CD4-positive, alpha-beta T cell treated with Interleukin-2 at 100 ng/mL for 4 hours (primary cell): ENCODE results near the gene NLRC3.
A peak's percentile ranks its signal among the peaks of the same experiment; 100 is the strongest.

Experiments used
- DNase-seq: peaks from one replicate; pipeline ENCODE4 v3.0.0-alpha.2; 2020; ENCODE audit warnings: low spot score

The NLRC3 gene

DNA sequence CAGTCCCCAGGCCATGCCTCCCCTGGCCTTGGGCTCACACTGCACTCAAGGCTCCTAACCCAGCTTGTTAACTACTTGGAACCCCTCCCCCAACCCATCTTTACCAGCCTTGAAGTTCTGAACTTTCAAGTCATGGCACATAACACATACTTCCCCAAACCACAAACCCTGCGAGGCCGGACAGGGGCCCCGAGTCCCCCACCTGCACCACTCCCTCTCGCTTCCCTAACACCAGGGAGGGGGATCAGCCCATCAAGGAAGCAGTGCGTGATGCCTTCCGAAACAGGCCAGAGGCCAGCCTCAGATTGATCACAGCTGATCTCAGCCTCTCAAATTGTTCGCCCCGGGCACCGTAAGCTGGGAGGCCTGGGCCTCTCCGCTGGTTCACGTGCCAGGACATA, 3.0 kb upstream of the NLRC3 start:
- no peak for DNase-seq

DNA sequence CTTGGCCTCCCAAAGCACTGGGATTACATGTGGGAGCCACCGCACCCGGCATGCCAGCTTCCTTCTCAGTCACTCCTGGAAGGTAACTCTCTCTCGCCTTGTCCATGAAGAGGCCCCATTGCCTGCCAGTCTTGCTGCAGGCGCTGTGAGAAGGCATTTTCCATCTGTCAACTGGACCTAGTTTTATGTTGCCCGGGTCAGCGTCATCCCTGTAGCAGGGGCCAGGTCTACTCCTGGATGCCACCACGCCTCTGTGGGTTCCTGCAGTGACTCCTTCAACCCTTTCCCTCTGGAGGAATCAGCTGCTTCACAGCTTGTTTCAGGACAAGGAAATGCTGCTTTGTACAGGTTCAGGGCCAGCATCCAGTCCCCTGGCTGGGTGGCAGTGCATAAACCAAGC, 2.6 kb upstream of the NLRC3 start:
- DNase-seq: no peak

DNA sequence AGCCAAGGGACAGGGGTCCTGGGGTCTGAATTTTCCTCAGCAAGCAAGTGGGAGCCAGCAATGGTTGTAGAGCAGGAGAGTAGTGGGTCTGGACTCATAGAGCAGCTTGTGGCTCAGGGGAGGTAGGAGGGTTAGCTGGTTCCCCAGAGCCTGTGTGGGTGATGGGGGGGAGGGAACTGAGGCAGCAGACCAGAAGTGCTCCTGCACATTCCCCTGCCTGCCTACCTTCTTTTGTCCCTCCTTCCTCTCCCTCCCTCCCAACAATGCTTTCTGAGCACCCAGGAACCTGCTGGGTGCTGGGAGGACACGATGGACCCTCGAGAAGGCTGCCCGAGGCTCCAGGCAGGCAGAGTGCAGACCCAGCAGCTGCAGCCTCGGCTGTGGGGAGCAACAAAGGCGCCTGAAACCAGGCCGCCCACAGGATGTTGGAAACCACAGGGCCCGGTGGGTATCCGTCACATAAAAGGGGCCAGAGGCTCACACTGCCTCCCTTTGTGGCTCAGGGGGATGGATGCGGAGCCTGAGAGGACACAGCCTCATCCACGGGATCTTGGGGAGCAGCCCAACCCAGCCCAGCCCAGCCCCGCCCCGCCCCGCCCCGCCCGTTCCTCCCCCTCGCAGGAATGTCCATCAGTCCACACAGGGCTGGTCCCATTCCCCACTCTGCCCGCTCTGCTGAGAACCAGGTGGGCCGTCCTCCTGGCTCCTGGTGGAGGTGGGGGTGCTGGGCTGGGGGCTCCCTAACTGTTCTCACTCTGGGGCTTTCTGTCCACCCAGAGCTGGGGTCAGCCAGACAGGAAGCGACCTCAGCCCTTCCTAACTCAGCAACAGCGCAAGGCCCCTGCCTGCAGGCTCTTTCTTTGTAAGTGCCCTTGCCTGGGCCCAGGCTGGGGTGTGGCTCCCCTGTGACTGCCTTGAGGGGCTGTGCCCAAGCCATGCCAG, 1.7 kb upstream of the NLRC3 start:
- DNase-seq: peak; percentile 51

DNA sequence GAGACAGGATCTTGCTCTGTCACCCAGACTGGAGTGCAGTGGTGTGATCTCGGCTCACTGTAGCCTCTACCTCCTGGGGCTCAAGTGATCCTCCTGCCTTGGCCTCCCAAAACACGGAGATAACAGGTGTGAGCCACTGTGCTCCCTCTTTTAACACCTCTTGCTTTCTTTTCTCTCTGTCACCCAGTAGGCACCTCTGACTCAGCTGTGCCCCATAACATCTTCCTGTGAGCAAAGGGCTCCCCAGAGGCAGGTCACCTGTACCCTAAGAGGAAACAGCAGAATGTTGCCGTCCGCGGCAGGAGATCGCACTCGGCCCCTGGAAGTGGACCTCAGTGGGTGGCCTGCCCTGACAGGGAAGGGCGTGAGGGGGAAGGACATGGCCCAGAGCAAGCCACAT, 918 bp upstream of the NLRC3 start:
- peak; percentile 72 for DNase-seq

DNA sequence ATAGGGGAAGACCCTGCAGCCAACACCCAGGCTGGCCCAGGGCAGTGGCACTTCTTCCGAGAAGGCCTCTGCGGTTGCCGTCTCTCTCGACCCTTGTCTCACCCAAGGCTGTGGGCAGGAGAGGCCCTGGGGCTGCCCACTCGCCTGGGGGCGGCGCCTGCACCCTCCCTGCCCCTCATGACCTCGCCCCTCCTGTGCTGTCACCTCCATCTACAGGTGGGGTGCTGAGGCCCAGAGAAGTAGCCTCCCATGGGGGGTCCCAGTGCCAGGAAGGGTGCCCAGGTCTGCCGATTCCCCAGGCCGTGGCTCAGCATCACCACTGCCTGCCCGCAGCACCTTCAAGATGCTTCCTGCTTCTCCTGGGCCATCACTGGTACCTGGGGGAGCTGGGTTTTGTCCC, 992 bp downstream of the NLRC3 start:
- peak; percentile 13 for DNase-seq

DNA sequence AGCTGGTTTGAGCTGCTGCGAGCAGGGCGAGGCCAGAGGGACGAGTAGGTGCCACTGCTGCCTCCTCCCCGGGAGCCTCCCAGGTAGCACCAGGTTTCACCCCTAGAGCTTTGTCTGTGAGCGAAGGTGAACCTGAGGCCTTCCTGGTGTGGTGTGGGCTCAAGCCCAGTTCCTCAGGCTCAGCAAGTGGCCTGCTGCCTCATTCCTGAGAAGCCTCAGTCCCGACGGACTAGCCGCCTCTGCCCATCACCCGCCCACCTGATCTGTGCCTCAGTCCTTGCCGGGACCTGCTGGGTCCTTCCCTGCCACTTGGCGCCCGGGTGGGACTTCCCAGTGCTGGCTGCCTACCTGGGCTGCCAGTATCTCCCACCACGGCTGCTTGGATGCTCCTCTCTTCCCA, 1.7 kb downstream of the NLRC3 start:
- DNase-seq: no peak

DNA sequence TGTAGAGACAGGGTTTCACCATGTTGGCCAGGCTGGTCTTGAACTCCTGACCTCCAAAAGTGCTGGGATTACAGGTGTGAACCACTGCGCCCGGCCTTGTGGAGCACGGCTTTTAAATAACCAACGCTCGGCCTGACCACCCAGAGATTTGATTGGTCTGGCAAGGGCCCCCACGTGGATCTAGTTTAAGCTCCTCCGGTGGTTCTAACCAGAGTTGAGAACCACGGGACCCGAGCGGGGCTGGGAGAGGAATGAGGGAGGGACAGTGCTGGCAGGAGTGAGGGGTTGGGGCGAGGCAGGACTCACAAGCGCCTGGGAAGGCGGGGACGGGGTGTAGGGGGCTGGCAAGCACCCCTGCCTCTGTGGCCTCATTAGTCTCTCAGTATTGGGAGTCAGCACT, 3.0 kb downstream of the NLRC3 start:
- DNase-seq: no peak

DNA sequence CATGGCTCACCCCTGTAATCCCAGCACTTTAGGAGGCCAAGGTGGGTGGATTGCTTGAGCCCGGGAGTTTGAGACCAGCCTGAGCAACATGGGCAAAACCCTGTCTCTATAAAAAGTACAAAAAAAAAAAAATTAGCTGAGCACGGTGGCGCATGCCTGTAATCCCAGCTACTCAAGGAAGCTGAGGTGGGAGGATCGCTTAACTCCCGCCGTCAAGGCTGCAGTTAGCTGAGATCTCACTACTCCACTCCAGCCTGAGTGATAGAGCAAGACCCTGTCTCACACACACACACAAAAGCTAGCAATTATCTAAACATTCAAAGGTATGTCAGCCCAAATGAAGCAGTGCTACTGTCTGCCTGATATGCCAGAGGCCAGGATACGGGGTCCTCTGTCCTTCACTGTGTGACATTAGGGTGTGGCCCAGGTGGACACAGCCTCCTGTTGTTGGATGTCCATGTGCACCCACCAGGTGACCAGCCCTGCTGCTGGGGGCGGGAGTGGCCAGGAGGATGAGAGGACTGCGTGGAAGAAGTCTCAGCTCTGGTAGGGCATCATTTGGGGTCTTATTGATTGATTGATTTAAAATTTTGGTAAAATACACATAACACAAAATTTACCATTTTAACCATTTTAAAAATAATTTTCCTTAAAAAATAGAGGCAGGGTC, 3.9 kb downstream of the NLRC3 start:
- no peak for DNase-seq

DNA sequence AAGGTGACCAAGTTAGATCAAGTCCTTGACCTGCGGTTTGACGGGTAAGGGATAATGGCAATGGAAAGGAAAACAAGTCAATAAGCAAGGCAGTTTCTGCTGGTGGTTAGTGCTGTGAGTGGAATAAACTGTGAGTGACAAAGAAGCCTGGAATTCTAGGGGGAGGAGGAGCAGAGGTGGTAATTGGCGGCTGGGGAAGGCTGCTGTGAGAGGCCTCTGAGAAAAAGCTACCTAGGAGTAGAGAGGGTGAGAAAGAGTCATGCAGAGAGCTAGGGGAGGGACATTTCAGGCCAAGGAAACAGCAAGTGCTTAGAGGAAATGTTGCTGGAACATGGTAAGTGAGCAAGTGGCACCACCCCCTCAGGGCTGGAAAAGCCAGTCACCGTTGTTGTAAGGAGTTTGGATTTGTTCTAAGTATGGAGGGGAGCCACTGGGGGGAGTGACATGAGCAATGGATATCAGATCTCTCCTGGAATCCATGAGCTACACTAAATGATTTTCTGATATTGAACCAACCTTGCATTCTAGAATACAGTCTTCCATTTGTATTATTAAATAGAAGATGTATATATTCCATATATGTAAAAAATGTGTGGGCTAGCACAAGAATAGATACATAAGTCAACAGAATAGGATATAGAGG, 6.7 kb downstream of the NLRC3 start:
- no peak for DNase-seq

DNA sequence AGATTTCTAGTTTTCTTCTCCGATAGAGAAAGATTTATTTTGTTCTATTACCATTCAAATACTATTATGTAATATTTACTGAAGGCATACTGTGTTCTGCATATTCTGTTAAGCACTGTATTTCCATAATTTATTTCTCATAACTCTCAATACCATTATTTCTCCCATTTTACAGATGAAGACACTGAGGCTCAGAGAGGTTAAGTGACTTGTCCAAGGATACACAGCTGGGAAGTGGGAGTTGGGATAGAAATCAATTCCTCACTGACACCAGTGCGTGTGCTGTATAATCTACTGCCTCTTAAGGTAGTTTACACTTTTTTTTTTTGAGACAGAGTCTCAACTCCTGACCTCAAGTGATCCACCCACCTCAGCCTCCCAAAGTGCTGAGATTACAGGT, 7.4 kb downstream of the NLRC3 start:
- no peak for DNase-seq

DNA sequence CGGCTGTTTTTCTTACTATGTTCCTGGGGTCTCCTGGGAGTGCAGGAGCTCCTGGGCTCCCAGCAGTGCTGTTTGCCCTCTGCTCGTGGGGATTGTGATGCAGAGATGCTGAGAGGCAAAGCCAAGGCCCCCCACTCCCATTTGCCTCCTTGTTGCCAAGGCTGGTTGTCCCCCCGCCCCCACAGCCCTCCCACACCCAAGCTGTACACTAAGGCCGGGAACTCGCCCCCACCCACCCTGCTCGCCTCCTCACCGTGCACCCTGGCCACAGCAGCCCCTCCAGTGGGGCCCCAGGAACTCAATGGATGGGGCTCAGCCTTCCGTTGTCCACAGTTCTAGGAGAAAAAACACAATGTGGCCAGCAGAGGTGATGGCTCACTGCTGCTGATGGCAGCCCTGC, 10.2 kb downstream of the NLRC3 start:
- no peak for DNase-seq

DNA sequence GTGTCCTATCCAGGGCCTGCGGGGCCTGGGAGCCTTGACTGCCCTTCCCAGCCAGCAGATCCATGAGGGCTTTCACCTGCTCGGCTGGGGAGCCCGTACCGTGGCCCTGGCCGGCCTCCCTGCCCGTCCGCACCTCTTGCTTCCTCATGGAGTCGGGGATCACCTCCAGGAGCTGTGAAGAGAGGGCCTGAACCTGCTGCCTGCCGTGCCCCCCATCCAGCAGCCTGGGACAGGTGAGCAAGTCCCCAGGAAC, 12.4 kb downstream of the NLRC3 start:
- no peak for DNase-seq

DNA sequence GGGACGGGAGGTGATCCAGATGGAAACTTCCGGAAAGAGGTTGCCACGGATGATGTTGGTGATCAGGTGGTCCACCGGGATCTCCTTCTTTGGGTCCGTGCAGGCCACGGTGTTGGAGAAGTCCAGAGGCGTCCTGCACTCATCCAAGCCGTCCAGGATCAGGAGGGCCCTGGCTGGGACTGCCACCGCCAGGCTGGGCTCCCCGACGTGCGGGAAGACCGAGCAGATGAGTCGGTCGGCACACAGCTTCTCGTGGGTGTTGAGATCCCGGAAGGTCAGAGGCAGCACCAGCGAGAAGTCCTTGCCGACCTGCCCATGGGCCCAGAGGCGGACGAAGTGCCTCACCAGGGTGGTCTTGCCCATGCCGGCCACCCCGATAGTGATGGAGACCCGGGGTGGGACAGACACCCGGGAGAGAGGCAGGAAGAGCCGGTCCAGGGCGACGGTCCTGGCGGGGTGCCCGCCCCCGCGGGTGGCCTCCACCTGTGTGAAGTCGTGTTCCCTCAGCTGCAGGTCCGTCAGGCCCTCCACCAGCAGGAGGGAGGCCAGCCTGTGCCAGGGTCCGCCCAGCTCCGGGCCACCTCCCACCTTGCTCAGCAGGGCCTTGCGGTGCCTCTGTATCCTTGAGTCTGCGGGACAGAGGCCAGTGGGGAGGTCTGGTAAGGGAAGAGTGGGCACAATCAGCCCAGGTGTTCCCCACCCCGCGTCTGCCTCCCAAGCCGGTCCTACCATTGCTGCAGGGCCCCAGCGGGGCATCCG, 12.9 kb downstream of the NLRC3 start:
- DNase-seq: no peak

DNA sequence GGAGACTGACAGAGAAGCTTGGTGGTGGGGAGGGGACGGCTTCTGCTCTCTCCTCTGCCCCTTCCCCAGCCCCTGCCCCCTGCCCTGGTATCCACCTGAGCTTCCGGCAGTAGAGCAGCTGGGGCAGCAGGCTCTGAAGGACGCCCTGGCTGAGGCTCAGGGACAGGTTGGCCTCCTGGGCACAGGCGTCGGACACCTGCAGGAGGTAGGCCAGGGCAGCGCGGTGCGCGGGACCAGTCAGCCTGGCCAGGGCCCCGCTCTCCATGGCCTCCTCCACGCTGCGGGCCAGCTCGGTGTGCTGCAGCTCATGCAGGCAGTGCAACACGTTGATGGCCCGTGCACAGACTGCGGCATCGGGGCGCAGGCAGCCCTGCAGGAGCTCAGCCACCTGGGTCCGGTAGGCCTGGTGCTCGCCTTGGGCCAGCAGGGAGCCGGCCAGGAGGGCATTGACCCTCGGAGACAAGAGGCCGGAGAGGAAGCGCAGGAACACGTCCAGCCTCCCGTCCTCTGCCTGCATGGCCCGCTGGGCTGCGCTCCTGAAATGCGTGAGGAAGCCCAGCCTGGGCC, 14.2 kb downstream of the NLRC3 start:
- DNase-seq: no peak

DNA sequence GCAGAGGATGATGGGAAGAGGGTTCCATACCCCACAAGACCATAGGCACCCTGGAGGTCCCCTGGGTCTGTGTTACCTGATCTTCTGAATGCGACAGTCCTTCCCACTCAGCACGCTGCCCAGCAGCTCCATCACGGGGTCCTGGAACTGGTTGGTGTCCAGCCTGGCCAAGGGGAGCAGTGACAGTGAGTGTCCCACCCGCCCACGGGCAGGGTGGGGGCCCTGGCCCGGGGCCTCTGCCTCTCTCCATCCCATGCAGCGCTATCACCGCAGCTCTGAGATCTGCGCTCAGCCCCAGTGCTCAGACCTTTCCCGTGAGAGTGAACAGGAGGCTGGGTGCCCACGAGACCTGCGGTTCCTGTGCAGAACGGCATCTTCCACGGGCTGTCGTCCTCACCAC, 15.6 kb downstream of the NLRC3 start:
- no peak for DNase-seq

DNA sequence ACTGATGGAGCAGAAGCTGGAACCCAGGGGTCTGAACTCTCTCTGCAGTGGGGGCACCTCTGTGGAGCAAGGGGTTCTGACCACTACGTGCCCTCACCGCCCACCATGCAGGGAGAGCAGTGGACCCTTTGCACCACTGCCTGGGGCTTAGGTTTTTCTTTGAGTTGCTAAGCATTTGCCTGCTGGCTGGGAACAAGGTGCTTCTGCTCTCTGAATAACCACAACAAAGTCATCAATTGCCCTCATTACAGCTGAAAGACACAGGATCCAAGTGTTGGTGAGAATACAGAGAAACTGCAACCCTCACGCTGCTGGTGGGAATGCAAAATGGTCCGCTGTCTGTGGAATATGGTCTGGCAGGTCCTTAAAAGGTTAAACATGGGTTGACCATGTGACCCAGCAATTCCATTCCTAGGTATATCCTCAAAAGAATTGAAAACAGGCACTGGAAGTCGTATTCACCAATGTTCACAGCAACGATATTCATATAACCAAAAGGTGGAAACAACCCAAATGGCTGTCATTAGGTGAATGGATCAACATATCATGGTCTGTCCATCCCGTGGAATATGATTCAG, 22.8 kb downstream of the NLRC3 start:
- no peak for DNase-seq

DNA sequence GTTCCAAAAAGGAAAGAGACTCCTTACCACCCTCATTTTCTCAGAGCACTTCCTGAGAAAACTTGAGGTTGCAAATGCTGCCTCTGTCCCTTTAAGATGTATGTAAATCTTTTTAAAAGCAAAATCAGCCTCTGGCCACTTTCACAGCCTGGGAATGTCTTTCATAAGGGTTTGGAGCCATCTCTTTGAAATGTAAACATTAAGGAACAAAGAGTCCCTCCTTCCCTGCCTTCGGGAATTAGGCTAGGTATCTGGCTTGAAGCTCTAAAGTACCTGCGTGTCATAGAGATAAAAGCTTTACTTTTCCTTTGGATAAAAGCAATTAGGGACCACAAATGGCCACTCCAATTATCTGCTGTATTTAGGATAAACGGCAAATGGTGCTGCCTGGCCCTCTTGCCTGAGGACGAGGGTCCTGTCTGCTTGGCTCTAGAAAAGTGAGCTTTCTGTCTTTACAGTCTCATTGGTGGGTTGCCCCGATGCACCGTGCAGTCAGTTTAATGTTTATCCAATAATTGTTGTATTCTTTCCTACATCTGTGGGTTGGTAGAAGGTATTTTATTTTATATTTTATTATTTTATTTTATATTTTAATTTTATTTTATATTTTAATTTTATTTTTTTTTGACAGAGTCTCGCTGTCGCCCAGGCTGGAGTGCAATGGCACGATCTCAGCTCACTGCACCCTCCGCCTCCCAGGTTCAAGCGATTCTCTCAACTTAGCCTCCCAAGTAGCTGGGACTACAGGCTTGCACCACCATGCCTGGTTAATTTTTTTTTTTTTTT, 23.9 kb downstream of the NLRC3 start:
- no peak for DNase-seq

DNA sequence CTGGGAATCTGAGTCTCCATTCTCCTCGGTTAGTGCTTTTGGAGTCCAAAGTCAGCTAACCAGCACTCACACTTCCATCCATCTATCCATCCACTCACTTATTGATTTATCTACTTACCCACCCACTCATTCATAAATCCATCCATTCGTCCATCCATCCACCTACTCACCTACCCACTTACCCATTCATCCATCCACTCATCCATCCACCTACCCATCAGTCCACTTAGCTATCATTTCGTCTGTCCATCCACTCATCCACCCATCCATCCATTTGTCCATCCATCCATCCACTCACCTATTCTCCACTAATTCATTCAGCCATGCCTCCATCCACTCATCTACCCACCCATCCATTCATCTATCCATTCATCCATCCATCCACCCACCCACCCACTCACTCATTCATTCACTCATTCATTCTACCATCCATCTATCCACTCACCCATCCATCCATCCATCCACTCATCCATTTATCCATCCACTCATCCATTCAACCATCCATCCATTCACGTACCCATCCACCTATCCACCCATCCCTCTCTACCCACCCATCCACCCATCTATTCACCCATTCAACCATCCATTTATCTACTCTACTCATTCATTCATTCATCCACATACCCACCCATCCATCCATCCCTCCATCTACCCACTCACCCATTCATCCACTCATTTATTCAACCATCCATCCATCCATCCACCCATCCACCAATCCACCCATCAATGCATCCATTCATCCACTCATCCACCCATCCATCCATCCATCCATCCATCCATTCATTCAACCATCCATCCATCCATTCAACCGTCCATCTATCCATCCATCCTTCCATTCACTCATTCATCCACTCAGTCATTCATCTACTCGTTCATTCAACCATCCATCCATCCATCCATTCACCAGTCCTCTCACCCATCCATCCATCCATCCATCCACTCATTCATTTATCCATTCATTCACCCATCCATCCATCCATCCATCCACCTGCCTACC, 26.1 kb downstream of the NLRC3 start:
- DNase-seq: no peak

DNA sequence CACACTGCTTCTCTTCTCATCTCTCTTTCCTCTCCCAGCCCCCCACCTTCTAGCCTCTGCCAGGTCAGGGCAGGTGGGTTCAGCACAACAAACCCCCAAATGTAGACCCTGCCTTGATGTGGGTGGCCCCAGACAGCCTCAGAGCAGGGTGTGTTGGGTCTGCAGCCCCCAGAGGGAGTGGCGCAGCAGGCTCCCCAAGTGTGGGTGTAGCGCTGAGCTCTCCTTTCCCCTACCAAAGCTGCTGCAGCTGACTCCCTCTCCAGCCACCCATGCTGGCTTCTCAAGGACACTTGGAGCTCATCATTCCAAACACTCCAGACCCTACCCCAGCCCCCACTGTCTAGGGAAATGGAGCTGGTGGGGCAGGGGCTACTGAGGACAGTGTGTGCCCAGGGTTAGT, 27.3 kb downstream of the NLRC3 start:
- no peak for DNase-seq

DNA sequence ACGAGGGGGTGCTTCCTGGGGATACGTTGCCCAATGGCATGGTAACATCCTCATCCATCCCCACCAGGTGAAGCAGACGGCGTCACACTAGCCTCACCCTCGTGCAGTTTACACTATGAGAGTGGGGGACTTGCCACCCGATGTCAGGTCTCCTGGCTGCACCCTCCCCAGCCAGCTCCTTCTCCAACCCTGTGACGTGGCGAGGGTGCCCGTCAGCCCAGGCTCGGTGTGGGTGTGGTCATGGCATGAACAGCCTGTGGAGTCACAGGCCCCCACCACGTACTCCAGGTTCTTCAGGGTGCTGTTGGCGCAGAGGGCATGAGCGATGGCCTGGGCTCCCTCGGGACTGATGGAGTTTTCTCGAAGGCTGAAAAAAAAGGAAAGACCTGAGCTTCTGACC, 28.3 kb downstream of the NLRC3 start:
- no peak for DNase-seq
